ENCODE measurements around the gene PSMC1.

The PSMC1 gene

GRCh38 chr14:90302529-90303303, 46.4 kb downstream of the PSMC1 start:
- DNase-seq (ENCODE audit: low read depth in 2 of 2), result no peak

- DNase-seq (ENCODE audit: low read depth in 2 of 2), result no peak
Measured at GRCh38 chr14:90303473-90303872, 47.1 kb downstream of the PSMC1 start.

GRCh38 chr14:90304502-90304901, 48.1 kb downstream of the PSMC1 start:
- no peak for DNase-seq (ENCODE audit: low read depth in 2 of 2)

GRCh38 chr14:90305176-90305601, 48.8 kb downstream of the PSMC1 start:
- DNase-seq (ENCODE audit: low read depth in 2 of 2), result no peak

- DNase-seq (ENCODE audit: low read depth in 2 of 2), result no peak
Measured at GRCh38 chr14:90308561-90308960, 52.2 kb downstream of the PSMC1 start.

GRCh38 chr14:90317286-90317685, 60.9 kb downstream of the PSMC1 start:
- DNase-seq (ENCODE audit: low read depth in 2 of 2), result no peak

GRCh38 chr14:90318016-90318415, 61.7 kb downstream of the PSMC1 start:
- no peak for DNase-seq (ENCODE audit: low read depth in 2 of 2)

GRCh38 chr14:90319173-90319572, 62.8 kb downstream of the PSMC1 start:
- DNase-seq (ENCODE audit: low read depth in 2 of 2), result no peak

- DNase-seq (ENCODE audit: low read depth in 2 of 2), result no peak
Measured at GRCh38 chr14:90319634-90320541, 63.5 kb downstream of the PSMC1 start.

GRCh38 chr14:90321891-90322290, 65.5 kb downstream of the PSMC1 start:
- no peak for DNase-seq (ENCODE audit: low read depth in 2 of 2)
